ENCODE measurements around the gene PCBD1.

The PCBD1 gene

DNA sequence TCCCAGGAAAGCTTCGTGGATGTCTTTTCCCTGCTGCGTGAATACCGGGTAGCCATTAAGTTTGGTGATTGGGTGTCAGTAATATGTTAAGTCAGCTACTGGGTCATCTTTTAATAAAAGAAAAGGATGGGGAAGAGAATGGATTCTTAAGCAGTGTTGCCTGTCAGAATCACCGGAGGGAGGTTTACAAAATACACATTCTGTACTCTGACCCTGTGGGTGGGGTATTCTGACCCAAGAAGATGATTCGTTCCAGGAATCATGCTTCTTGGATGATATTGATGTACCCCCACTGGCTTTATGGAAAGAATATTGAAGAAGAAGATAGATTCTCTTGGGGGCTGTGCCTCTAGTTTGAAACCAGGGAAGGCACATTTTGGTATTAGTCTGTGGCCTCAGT is 54.3 kb downstream of the PCBD1 start:
- no peak for DNase-seq (ENCODE audit: low read depth, low spot score)

DNA sequence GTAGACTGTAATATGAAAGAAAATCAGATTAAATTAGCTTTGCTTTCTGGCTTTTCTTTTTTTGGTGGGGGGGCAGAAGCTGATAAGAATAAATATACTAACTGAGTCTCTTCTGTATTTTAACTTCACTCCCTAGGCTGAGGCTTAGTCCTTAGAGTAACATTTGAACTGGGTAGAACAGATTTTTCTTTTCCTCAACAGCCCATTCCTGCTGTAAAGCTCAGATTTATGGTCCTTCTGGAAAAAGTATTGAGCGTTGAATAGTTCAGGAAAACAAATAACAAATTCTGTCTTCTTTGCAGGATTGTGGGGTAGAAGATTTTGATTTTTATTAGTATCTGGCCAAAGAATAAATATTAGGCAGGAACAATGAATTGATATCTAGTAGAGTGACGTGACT is 54.8 kb downstream of the PCBD1 start:
- no peak for DNase-seq (ENCODE audit: low read depth, low spot score)
